ENCODE data around the gene TMEM218. TPM values are rescaled to one million over a fixed set of nuclear protein-coding genes. Genes with fewer than 3 reads are reported as not detected.

TMEM218 gene
- total RNA-seq, 1 experiment from 2014 or later, result 20.5 TPM

DNA sequence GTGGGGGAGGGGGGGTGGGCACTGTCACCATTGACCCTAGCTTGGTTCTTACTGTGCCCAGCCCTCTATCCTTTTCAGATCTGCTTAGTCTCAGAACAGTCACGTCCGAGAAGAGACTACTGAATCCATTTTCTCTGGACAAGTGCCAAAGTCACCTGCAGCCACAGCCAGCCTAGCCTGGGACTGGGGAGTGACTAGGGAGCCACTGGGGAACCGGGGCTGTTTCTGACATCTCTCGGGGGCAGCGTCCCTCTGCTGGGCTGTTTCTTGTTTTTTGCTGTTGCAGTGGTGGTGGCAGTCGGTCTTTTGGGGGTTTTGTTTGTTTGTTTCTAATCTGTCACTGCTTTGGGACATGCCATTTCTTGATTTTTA, 39.6 kb downstream of the TMEM218 start:
- Histone ChIP-seq H3K4me2 (no peak overlapping the region), H3K9me2 (ENCODE audit: insufficient read depth) (no peaks in the 10 kb centered on the region)
- no TSS peak for BruUV-seq (replicated peaks)

DNA sequence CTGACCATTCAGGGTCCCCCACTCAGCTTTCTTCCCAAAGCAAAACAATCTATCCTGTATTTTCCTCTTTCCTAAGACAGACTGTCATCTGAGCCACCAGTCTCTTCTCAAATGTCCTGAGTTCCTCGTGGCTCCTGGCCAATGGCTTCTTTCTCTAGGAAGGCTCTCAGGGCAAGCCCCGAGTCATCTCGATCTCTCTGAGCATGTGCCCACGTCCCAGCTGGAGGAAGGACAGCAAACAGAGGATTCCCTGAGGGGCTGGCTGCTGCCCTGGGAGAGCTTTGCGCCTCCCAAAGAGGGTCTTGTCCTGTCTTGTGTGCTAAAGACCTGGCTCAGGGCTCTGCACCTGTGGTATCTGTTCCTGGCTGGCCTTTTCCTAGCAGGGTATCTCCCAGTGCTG, 40.0 kb downstream of the TMEM218 start:
- Histone ChIP-seq H2AFZ (peak overlapping the region; percentile 53; the same call in 1 of the 2 replicates), H3K36me3 (ENCODE audit: low read depth) (no peaks in the 10 kb centered on the region), H3K4me3 (no peak overlapping the region; the same call in 1 of the 2 replicates), H4K20me1 (ENCODE audit: insufficient read depth) (no peaks in the 10 kb centered on the region), H3K9me3 (ENCODE audit: insufficient read depth, low read depth) (no peaks in the 10 kb centered on the region), H3K4me2 (peak overlapping the region; percentile 70), H3K4me1 (replicated peaks; ENCODE audit: insufficient read depth) (peaks cover 51% of the 10 kb centered on the region), H3K79me2 (ENCODE audit: low read depth) (0 out of 2 replicates have a peak, but pooled peaks cover 5% of the 10 kb centered on the region), H3K27me3 (ENCODE audit: insufficient read depth, low read depth) (no peaks in the 10 kb centered on the region), H3F3A (ENCODE audit: insufficient read depth, low read depth) (peaks cover 28% of the 10 kb centered on the region), H3K27ac (peak overlapping the region; percentile 75), H3K9me2 (ENCODE audit: insufficient read depth) (no peaks in the 10 kb centered on the region)
- ChIA-PET CTCF (no interaction called here), POLR2A (ENCODE audit: unreplicated experiment) (no interaction called here)
- TF ChIP-seq, protein P1, sequence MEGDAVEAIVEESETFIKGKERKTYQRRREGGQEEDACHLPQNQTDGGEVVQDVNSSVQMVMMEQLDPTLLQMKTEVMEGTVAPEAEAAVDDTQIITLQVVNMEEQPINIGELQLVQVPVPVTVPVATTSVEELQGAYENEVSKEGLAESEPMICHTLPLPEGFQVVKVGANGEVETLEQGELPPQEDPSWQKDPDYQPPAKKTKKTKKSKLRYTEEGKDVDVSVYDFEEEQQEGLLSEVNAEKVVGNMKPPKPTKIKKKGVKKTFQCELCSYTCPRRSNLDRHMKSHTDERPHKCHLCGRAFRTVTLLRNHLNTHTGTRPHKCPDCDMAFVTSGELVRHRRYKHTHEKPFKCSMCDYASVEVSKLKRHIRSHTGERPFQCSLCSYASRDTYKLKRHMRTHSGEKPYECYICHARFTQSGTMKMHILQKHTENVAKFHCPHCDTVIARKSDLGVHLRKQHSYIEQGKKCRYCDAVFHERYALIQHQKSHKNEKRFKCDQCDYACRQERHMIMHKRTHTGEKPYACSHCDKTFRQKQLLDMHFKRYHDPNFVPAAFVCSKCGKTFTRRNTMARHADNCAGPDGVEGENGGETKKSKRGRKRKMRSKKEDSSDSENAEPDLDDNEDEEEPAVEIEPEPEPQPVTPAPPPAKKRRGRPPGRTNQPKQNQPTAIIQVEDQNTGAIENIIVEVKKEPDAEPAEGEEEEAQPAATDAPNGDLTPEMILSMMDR (conservative IDR thresholded peaks at IDR 0.05), result no peak
- TF ChIP-seq EZH2 (IDR thresholded peaks at IDR 0.05; ENCODE audit: low read depth), result no peak
- intact Hi-C loops (cut with micrococcal nuclease; ENCODE audit: unreplicated experiment), result no loop called here
- DNase-seq, result peak in 1 of 2 experiments; percentile 57
- no TSS peak for BruUV-seq (replicated peaks)

More for the DNA sequence above, 39.6 kb downstream of the TMEM218 start:
- Histone ChIP-seq H3K27me3 (ENCODE audit: insufficient read depth, low read depth) (no peaks in the 10 kb centered on the region), H3K27ac (no peak overlapping the region), H3K79me2 (ENCODE audit: low read depth) (0 out of 2 replicates have a peak, but pooled peaks cover 5% of the 10 kb centered on the region), H3K36me3 (ENCODE audit: low read depth) (no peaks in the 10 kb centered on the region), H2AFZ (no peak overlapping the region), H3K4me3 (no peak overlapping the region), H4K20me1 (ENCODE audit: insufficient read depth) (no peaks in the 10 kb centered on the region), H3K9me3 (ENCODE audit: insufficient read depth, low read depth) (no peaks in the 10 kb centered on the region), H3K4me1 (replicated peaks; ENCODE audit: insufficient read depth) (peaks cover 51% of the 10 kb centered on the region), H3F3A (ENCODE audit: insufficient read depth, low read depth) (peaks cover 28% of the 10 kb centered on the region)
- no peak for DNase-seq
- intact Hi-C loops (cut with micrococcal nuclease; ENCODE audit: unreplicated experiment), result no loop called here
- ChIA-PET POLR2A (ENCODE audit: unreplicated experiment) (no interaction called here), CTCF (no interaction called here)
- TF ChIP-seq, protein P1 (conservative IDR thresholded peaks at IDR 0.05), result no peak
- TF ChIP-seq EZH2 (IDR thresholded peaks at IDR 0.05; ENCODE audit: low read depth), result no peak

DNA sequence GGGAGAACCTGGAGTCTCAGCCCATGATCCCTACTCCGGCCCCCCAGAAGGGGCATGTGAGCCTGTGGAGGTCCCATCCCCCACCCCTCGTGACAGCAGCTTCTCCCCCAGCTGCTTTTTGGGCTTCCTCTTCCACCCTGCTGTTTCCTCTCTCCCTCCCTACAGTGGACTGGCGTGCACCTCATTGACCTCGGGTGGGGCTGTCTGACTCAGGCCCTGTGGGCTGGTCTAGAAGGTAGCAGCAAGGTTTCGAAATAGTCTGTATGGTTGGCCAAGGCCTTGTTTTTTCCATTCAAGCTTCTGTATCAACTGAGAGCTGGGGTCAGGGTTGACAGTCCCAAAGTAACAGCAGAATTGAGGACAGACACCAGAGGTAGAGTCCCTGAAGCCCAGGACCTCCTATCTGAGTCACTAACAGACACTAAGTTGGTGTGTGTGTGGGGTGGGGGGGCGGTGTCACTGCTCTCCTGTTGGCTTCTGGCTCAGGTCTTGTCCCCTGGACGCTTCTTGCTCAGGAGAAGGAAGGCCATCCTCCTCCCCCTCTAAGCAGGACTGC, 40.6 kb downstream of the TMEM218 start:
- no peaks in the 10 kb centered on the region for H3K36me3 ChIP-seq (ENCODE audit: low read depth)
- BruUV-seq (replicated peaks), result no TSS peak
- H3K27ac ChIP-seq, result peak overlapping the region; percentile 75
- no peaks in the 10 kb centered on the region for H3K27me3 ChIP-seq (ENCODE audit: insufficient read depth, low read depth)
- H3K9me3 ChIP-seq (ENCODE audit: insufficient read depth, low read depth), result no peaks in the 10 kb centered on the region
- peak overlapping the region; percentile 70 for H3K4me2 ChIP-seq
- H3K4me1 ChIP-seq (replicated peaks; ENCODE audit: insufficient read depth), result peaks cover 49% of the 10 kb centered on the region
- CTCF ChIA-PET, result interaction anchor here (1.3 kb wide), 1 partner anchor 8 kb away, joined by 10 read pairs; no protein-coding TSS in a partner anchor
- intact Hi-C loops (cut with micrococcal nuclease; ENCODE audit: unreplicated experiment), result no loop called here
- H3K79me2 ChIP-seq (ENCODE audit: low read depth), result peaks cover 10% of the 10 kb centered on the region; the same call in 1 of the 2 replicates
- POLR2A ChIA-PET (ENCODE audit: unreplicated experiment), result interaction anchor here (0.7 kb wide), 1 partner anchor 39 kb away, joined by 3 read pairs; no protein-coding TSS in a partner anchor
- TF ChIP-seq, protein P1 (conservative IDR thresholded peaks at IDR 0.05), result no peak
- no peak for TF ChIP-seq EZH2 (IDR thresholded peaks at IDR 0.05; ENCODE audit: low read depth)
- no peak overlapping the region; the same call in 1 of the 2 replicates for H3K4me3 ChIP-seq
- no peaks in the 10 kb centered on the region for H4K20me1 ChIP-seq (ENCODE audit: insufficient read depth)
- DNase-seq, result peak; percentile 63 to 86
- peak overlapping the region; percentile 53; the same call in 1 of the 2 replicates for H2AFZ ChIP-seq
- H3F3A ChIP-seq (ENCODE audit: insufficient read depth, low read depth), result peaks cover 28% of the 10 kb centered on the region
- H3K9me2 ChIP-seq (ENCODE audit: insufficient read depth), result no peaks in the 10 kb centered on the region

Data from PC-9 (cell line).